Stimulated activated CD4-positive, alpha-beta T cell treated with anti-CD3 and anti-CD28 coated beads, Interleukin-15, amount 100 ng/mL, for 24 hours (primary cell): ENCODE results near the gene CEACAM5.
A peak's percentile ranks its signal among the peaks of the same experiment; 100 is the strongest.

ENCODE experiments used
- DNase-seq: peaks from one replicate; pipeline ENCODE4 v3.0.0-alpha.2; 2020

The CEACAM5 gene

GRCh38 chr19:41708481-41708880 is at the start of gene CEACAM5:
CEACAM5 (plus strand) TSS chr19:41708626; CDS start chr19:41708732, 106 bp downstream.
- DNase-seq = no peak

- no peak for DNase-seq
Observed at GRCh38 chr19:41666075-41666474, 42.4 kb upstream of the CEACAM5 start.

DNA sequence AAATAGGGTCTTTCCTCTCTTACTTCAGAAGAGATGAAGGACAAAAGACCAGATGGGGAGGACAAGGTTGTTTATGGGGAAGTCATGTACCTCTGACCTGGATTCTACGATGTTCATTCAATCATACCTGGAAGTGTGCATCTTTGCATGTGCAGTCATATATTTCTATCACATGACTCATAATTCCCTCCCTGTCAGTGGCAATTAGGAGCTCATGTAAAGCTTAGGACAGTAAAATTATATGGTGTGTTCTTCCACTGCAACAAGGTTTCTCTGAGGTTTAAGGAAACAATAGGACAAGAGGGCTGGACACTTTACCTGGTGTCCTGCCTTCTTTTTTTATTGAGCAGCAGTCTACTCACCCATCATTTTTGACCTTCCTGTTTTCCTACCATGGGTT is 40.1 kb upstream of the CEACAM5 start:
- no peak for DNase-seq

GRCh38 chr19:41670755-41671154 is 37.7 kb upstream of the CEACAM5 start:
- no peak for DNase-seq

GRCh38 chr19:41671486-41671885 is 36.9 kb upstream of the CEACAM5 start:
- no peak for DNase-seq

DNA sequence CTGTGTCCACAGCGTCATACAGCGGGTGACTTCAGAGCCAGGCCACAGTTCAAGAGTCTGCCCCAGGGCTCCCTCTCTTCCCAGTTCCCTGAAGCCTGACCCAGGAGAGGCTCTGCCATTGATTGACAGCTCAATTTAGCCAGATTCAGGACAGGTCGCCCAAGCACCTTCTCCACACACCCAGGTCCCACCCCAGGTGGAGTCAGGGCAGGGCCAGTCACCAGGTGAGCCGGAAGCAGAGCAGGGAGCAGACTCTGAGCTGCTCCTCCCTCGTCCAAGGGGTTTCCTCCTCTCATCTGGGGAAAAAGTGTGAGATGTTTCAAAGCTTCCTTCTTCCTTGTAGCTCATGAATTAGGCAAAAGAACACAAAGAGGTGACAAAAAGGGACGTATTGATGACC is 26.0 kb upstream of the CEACAM5 start:
- no peak for DNase-seq

DNA sequence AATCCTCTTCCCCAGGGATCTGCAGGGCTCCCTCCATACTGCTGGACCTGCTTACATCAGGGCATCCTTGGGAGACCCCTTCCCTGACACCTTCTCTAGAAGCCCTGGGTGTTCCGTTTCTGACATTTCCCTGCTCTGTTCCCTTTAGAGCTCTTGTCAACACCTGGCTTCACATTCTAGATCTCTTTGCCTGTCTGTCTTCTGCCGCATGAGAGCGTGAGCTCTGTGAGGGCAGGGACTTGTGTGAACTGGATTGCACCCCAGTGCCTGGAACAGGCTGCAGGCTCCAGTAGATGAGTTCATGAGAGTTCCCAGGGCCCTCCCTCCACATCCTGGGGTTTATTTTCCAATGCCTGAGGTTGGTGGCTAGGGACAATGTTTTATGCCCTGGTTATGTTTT is 21.0 kb upstream of the CEACAM5 start:
- DNase-seq = no peak

DNA sequence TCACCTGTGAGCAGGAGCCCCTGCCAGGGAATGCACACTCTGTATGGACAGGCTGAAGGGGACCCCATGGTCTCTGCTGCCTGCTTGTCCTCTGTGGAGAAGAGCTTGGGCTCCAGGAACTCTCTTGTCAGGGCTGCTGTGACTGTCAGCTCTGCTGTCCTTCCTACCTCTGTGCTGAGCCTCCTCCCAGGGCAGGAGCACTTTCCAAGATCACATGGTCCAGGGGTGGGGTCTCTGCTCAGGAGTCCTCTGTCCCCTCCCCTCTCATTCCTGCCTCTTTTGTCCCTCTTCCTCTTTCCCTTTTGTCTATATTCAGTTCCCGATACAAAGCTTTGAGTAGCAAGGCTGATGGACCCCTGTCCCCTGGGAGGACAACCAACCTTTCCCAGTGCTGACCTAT is 20.3 kb upstream of the CEACAM5 start, which contains the start of gene CEACAM7:
TSS of gene CEACAM7 (minus strand) at position 173 of the 400 bp plus-strand sequence. CDS start at position 68, 105 bp downstream.
- DNase-seq = no peak

DNA sequence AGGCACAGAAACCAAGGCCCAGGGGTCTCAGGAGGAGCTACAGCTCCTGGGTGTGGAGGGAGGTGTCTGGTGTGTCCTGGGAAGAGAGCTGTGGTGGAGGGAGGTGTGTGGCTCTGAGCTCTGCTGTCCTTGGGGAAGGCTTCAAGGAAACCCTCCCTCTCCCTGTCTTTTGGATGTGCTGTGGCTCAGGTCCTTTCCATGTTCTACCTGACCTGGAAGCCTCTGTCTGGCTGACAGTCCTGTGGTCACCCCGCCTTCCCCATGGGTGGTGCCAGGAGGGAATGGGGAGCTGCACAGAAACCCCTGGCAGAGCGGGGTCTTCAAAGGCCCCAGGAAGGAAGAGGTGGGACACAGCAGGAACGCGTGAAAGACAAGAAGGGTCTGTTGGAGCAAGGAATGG is 19.7 kb upstream of the CEACAM5 start:
- DNase-seq = no peak

- no peak for DNase-seq
Observed at GRCh38 chr19:41689993-41690800, 18.2 kb upstream of the CEACAM5 start.

GRCh38 chr19:41690801-41691065 is 17.7 kb upstream of the CEACAM5 start:
- DNase-seq = no peak

DNA sequence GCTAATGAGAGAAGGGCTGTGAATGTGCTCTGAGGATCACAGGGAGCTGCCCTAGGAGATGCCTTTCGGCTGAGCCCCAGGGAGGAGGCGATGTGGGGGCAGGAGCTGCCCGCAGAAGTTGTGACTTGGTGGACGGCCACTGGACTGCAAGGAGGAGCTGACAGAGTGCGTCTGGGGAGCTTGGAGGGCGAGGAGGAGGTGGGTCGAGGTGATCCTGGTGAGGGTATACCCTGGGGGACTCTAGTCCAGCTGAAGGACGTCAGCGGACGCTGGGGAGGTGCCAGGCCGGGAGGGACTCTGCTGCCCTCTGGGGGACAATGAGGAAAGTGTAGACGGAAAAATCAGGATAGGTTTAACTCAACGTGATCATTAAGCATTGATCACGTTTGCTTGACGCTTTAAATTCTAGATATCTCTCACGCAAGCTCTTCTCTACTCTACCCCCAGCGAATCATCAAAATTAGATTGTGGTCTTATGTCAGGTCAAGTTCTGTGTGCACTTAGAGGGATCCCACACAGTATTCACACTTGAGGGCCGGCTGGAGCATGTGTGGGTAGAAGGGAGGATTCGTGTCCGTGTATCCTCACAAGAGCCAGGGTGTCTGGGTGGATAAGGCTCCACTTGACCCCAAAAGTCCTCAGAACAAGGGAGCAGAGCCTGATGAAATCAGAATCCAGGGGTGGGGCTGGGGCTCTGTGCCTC is 17.0 kb upstream of the CEACAM5 start:
- DNase-seq = peak; percentile 52

DNA sequence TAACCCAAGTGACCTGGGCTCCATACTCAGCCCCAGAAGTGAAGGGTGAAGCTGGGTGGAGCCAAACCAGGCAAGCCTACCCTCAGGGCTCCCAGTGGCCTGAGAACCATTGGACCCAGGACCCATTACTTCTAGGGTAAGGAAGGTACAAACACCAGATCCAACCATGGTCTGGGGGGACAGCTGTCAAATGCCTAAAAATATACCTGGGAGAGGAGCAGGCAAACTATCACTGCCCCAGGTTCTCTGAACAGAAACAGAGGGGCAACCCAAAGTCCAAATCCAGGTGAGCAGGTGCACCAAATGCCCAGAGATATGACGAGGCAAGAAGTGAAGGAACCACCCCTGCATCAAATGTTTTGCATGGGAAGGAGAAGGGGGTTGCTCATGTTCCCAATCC is 14.2 kb upstream of the CEACAM5 start:
- no peak for DNase-seq

DNA sequence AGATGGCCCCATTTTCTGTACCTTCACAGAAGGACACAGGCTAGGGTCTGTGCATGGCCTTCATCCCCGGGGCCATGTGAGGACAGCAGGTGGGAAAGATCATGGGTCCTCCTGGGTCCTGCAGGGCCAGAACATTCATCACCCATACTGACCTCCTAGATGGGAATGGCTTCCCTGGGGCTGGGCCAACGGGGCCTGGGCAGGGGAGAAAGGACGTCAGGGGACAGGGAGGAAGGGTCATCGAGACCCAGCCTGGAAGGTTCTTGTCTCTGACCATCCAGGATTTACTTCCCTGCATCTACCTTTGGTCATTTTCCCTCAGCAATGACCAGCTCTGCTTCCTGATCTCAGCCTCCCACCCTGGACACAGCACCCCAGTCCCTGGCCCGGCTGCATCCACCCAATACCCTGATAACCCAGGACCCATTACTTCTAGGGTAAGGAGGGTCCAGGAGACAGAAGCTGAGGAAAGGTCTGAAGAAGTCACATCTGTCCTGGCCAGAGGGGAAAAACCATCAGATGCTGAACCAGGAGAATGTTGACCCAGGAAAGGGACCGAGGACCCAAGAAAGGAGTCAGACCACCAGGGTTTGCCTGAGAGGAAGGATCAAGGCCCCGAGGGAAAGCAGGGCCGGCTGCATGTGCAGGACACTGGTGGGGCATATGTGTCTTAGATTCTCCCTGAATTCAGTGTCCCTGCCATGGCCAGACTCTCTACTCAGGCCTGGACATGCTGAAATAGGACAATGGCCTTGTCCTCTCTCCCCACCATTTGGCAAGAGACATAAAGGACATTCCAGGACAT is 13.4 kb upstream of the CEACAM5 start:
- DNase-seq = no peak

- DNase-seq = no peak
Observed at GRCh38 chr19:41695745-41696144, 12.7 kb upstream of the CEACAM5 start.

DNA sequence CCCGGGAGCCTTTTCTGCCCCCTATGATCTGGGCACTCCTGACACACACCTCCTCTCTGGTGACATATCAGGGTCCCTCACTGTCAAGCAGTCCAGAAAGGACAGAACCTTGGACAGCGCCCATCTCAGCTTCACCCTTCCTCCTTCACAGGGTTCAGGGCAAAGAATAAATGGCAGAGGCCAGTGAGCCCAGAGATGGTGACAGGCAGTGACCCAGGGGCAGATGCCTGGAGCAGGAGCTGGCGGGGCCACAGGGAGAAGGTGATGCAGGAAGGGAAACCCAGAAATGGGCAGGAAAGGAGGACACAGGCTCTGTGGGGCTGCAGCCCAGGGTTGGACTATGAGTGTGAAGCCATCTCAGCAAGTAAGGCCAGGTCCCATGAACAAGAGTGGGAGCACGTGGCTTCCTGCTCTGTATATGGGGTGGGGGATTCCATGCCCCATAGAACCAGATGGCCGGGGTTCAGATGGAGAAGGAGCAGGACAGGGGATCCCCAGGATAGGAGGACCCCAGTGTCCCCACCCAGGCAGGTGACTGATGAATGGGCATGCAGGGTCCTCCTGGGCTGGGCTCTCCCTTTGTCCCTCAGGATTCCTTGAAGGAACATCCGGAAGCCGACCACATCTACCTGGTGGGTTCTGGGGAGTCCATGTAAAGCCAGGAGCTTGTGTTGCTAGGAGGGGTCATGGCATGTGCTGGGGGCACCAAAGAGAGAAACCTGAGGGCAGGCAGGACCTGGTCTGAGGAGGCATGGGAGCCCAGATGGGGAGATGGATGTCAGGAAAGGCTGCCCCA is 11.8 kb upstream of the CEACAM5 start:
- peak; percentile 14 for DNase-seq

GRCh38 chr19:41697198-41697855 is 11.1 kb upstream of the CEACAM5 start:
- no peak for DNase-seq

- DNase-seq = no peak
Observed at GRCh38 chr19:41698746-41699230, 9.6 kb upstream of the CEACAM5 start.

GRCh38 chr19:41699231-41699967 is 9.0 kb upstream of the CEACAM5 start:
- DNase-seq = no peak

GRCh38 chr19:41699968-41700323 is 8.5 kb upstream of the CEACAM5 start:
- DNase-seq = no peak
